ENCODE measurements around the gene KCNT2.

- TF ChIP-seq CTCF (IDR thresholded peaks at IDR 0.05) (no peak), POLR2A (IDR thresholded peaks at IDR 0.05) (no peak)
Observed at GRCh38 chr1:196401452-196401833, 206.8 kb downstream of the KCNT2 start.

Measured in heart left ventricle (tissue), 13 donors.